B cell (primary cell): Measurements from ENCODE around the gene TUBA1A.
"Not testable (repeated sequence)": the region's sequence is repeated elsewhere in the genome, so short reads cannot be mapped to it uniquely, and the experiment has no call there.

ENCODE experiments used
- CTCF ChIP-seq: fragments of 200-600 bp; IDR thresholded peaks from one replicate; pipeline ENCODE4 v1.8.0; 2022; ENCODE audit warnings: antibody characterized with exemption, mild to moderate bottlenecking
- EZH2 ChIP-seq: IDR thresholded peaks from 2 replicates; pipeline ENCODE4 v1.6.1; 2012; ENCODE audit warnings: borderline replicate concordance, low read depth, mild to moderate bottlenecking, moderate library complexity, low read length; ENCODE audit not compliant: insufficient read depth, poor library complexity, severe bottlenecking

- not testable (repeated sequence) for TF ChIP-seq EZH2, CTCF
Observed at GRCh38 chr12:49136997-49137396, 51.9 kb downstream of the TUBA1A start.
